Prostate gland (tissue), 2 donors: ENCODE measurements around the gene ADAMTSL1.

ENCODE experiments used
- POLR2A ChIP-seq: fragments of 450-650 bp; IDR thresholded peaks from one replicate; pipeline ENCODE4 v1.6.1; 2016; ENCODE audit warnings: antibody characterized with exemption, mild to moderate bottlenecking
- POLR2AphosphoS5 ChIP-seq: sonication (generic); formaldehyde crosslinking; IDR thresholded peaks from one replicate; pipeline ENCODE4 v1.6.1; 2017; ENCODE audit warnings: antibody characterized with exemption
- TF ChIP-seq, protein P1 (sequence below), 4 experiments: fragments of 200-600 bp in 2 of 4; fragments of 450-650 bp in 2 of 4; sonication (generic) in 2 of 4; IDR thresholded peaks; 1 replicate in 3 of 4; 2 replicates in 1 of 4; pipeline ENCODE4 v1.5.1; 2016 to 2019; ENCODE audit warnings: antibody characterized with exemption in 4 of 4, mild to moderate bottlenecking in 2 of 4, moderate library complexity in 2 of 4

DNA sequence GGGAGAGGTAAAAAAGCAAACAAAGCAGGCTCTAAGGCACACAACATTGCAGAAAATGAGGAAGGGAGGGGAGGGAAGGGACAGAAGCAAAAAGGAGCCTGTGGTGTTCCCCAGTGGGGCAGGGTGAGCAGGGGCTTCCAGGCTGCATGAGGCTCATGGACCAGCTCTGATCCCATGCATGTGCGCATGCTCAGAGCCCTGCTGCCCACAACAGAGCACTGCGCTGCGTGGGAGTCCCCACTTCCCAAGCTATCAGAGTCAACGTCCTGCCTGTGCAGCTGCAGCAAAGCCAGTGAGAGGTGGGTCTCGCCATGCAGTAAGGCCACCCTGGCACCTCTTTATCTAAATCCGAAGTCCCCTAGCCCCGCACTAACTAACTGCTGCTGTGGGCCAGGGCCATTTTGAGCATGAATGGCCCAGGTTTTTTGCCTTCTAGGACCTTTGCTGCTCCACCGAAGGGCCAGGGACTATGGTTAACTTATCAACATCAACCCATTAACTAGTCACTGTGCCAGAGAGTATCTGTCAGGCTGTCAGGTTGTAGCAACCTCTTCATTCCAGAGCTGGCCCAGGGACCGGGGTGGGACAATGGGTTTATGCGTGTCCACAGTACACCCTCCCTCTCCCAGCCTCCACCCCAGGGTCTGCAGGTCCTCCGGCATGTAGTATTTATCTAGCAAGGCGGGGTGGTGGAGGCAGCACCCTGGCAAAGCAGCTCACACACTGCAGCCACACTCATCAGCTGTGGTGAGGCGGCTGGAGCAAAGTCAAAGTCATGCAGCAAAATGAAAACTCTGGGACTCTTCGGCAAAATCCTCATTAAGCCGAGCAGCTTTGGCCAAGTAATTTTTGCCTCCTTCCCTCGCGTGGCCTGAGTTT, 435.4 kb downstream of the ADAMTSL1 start:
- no peak for TF ChIP-seq POLR2A
- TF ChIP-seq, protein P1, sequence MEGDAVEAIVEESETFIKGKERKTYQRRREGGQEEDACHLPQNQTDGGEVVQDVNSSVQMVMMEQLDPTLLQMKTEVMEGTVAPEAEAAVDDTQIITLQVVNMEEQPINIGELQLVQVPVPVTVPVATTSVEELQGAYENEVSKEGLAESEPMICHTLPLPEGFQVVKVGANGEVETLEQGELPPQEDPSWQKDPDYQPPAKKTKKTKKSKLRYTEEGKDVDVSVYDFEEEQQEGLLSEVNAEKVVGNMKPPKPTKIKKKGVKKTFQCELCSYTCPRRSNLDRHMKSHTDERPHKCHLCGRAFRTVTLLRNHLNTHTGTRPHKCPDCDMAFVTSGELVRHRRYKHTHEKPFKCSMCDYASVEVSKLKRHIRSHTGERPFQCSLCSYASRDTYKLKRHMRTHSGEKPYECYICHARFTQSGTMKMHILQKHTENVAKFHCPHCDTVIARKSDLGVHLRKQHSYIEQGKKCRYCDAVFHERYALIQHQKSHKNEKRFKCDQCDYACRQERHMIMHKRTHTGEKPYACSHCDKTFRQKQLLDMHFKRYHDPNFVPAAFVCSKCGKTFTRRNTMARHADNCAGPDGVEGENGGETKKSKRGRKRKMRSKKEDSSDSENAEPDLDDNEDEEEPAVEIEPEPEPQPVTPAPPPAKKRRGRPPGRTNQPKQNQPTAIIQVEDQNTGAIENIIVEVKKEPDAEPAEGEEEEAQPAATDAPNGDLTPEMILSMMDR (IDR thresholded peaks at IDR 0.05): no peak
- no peak for TF ChIP-seq POLR2AphosphoS5
